Activated naive CD4-positive, alpha-beta T cell treated with anti-CD3 and anti-CD28 coated beads, Interleukin-2, amount 10 ng/mL, durations not matched to agents 7 days and 5 days (primary cell): Measurements from ENCODE around the gene TUBD1.
"Not testable (repeated sequence)": the region's sequence is repeated elsewhere in the genome, so short reads cannot be mapped to it uniquely, and the experiment has no call there.

ENCODE experiments used
- CTCF ChIA-PET: fragments of 350-600 bp; sonication (Branson Sonifier 250); formaldehyde crosslinking; loops from one replicate; lab custom pipeline; 2021; ENCODE audit warnings: antibody characterized with exemption; lab: Charles Lee
- DNase-seq: peaks from one replicate; pipeline ENCODE4 v3.0.0-alpha.2; 2020
- H3K27ac Mint-ChIP-seq: one replicate; pipeline ENCODE4 v1.8.0; 2021; ENCODE audit warnings: mild to moderate bottlenecking, moderate library complexity, mixed read lengths
- H3K27me3 Mint-ChIP-seq: one replicate; pipeline ENCODE4 v1.8.0; 2021; ENCODE audit warnings: mild to moderate bottlenecking, mixed read lengths
- H3K36me3 Mint-ChIP-seq: one replicate; pipeline ENCODE4 v1.8.0; 2021; ENCODE audit warnings: mixed read lengths
- H3K4me1 Mint-ChIP-seq: one replicate; pipeline ENCODE4 v1.8.0; 2021; ENCODE audit warnings: mixed read lengths
- H3K4me3 Mint-ChIP-seq: one replicate; pipeline ENCODE4 v1.8.0; 2021; ENCODE audit warnings: mild to moderate bottlenecking, moderate library complexity, mixed read lengths
- H3K9me3 Mint-ChIP-seq: one replicate; pipeline ENCODE4 v1.8.0; 2021; ENCODE audit warnings: mixed read lengths

The TUBD1 gene

DNA sequence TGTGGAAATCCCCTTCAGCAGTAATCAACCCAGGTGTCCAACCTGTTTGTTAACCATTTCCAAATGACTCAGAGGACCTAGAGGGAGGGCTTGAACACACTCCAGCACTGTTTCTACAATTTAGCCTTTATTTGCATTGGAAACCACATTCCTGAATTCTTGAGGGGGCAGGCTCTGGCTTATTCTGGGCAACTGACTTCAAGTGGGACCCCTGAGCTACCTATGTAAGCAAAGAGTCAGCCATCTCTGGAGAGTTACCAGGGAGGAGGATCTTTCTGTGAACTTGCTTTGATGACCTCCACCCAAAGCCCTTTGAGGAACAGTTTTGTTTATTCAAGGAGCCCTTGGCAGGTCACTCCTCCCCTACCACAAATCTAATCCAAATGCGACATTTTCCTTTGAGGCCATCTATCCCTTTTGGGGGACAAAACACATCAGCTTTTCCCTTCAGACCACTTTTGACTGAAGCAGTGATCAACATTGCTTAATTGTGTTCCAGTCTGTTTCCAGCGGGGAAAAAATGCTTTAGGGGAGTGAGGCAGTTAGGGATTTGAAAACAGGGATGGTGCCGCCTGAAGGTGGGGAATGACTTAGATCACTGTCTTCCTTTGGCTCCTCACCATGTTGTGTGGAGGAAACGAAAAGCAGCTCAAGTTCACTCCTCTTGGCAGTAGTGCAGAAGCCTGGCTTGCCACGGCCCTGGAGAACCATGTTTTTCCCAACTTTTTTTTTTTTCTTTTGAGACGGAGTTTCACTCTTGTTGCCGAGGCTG lies 46.2 kb downstream of the TUBD1 start:
- peak overlapping the region; percentile 3 for H3K4me3 Mint-ChIP-seq
- H3K27ac Mint-ChIP-seq = peak overlapping the region; percentile 78
- peaks cover 18% of the 10 kb centered on the region for H3K36me3 Mint-ChIP-seq
- H3K4me1 Mint-ChIP-seq = peaks cover 80% of the 10 kb centered on the region
- no peak for DNase-seq
- CTCF ChIA-PET = interaction anchor here (1.0 to 10.2 kb wide), 2 partner anchors 62 to 94 kb away, joined by 3 to 81 read pairs; no protein-coding TSS in a partner anchor
- no peaks in the 10 kb centered on the region for H3K27me3 Mint-ChIP-seq
- H3K9me3 Mint-ChIP-seq = no peaks in the 10 kb centered on the region

DNA sequence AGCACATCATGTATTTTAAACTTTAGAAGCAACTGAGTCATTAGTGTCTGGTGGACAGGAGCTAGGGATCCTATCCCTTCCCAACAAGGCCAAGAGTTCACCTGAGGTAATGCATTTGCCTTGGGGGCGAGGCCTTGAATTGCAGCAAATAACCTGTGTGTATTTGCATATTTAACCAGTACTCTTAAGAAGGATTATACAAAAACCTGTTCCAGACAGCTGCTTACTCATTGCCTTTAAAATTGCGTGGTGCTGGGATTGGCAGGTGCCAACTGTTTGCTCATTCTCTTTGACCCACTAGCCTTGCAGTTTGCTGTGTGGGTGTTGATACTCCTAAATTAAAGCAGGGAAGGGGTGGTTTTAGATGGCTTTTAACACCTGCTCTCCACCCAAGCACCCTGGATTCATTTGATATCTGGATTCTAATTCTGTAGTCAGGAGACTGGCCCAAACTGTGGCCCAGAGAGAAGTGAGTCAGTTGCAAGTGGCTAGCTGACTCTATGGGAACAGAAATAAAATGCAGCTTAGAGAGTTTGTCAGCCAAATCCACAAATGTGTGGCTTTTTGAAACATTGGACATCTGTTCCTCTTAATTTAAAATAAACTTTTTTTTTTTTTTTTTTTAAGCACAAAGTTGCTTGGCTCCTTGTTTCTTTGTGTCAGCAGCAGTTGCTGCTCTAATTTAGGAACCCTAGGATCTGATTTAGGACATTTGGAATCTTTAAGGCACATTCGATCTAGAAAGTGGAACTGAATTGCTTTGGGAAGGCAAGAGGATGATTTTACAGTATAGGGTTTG lies 46.9 kb downstream of the TUBD1 start:
- H3K27me3 Mint-ChIP-seq = no peaks in the 10 kb centered on the region
- no peaks in the 10 kb centered on the region for H3K9me3 Mint-ChIP-seq
- CTCF ChIA-PET = interaction anchor here (0.6 to 10.2 kb wide), 3 partner anchors 19 to 93 kb away, joined by 3 to 81 read pairs (median 3); no protein-coding TSS in a partner anchor
- DNase-seq = no peak
- H3K36me3 Mint-ChIP-seq = peaks cover 26% of the 10 kb centered on the region
- H3K4me1 Mint-ChIP-seq = peaks cover 80% of the 10 kb centered on the region
- H3K4me3 Mint-ChIP-seq = peak overlapping the region; percentile 10
- H3K27ac Mint-ChIP-seq = peak overlapping the region; percentile 78

DNA sequence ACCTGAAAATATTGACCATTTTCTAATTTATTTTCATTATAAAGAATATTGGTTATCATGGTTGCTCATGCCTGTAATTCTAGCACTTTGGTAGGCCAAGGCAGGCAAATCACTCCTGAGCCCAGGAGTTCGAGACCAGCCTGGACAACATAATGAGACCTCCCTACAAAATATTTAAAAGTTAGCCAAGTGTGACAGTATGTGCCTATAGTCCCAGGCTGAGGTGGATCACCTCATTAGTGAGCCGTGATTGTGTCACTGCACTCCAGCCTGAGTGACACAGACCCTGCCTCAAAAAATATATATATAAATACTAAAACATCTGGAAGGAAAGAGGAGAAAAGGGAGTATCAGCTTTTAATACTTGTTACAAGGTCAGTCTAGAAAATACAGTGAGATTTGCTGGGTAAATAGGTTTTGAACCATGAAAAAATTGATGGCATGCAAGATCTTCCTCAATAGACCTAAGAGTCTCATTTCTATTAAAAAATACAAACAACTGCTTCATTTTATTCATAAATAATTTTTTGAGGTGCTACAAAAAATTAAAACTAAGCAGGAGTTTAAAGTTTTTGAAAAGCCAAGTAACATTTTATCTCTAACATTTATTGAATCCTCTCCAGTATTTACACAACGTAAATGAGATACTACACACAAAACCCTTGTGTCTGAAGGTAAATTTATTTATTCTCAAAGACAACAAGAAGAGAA lies 47.7 kb downstream of the TUBD1 start:
- Mint-ChIP-seq H3K9me3 (no peaks in the 10 kb centered on the region), H3K4me1 (peaks cover 78% of the 10 kb centered on the region), H3K36me3 (peaks cover 34% of the 10 kb centered on the region), H3K27ac (peak overlapping the region; percentile 78), H3K27me3 (no peaks in the 10 kb centered on the region), H3K4me3 (peak overlapping the region; percentile 10)
- no peak for DNase-seq
- CTCF ChIA-PET = interaction anchor here (0.6 to 10.2 kb wide), 2 partner anchors 37 to 92 kb away, joined by 3 to 81 read pairs; no protein-coding TSS in a partner anchor

DNA sequence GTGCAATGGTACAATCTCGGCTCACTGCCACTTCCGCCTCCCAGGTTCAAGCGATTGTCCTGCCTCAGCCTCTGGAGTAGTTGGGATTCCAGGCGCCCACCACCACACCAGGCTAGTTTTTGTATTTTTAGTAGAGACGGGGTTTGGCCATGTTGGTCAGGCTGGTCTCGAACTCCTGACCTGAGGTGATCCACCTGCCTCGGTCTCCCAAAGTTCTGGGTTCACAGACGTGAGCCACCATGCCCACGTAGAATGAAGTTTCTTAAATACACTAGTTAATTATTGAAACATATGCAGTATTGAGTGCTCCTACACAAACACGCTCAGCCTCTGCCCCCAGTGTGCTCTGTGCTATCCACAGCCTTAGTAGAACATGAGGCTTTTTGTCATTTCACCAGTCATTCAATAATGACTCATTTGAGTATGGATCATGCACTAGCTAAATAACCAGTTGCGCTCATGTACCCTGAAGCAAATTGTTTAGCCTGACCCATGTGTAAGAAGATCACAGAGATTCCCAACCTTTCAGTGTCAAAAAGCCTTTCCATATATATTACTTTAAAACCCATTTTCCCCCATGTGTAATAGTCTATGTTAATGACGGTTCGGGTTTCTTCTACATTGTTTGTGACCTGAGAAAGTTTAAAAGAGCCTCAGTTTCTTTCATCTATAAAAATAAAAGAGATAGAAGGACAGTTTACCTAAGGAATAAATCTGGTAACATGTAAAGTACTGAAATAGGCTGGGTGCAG lies 49.7 kb downstream of the TUBD1 start:
- H3K9me3 Mint-ChIP-seq = no peaks in the 10 kb centered on the region
- DNase-seq = peak; percentile 39
- CTCF ChIA-PET = interaction anchor here (1.0 to 1.8 kb wide), 2 partner anchors 79 to 89 kb away, joined by 4 to 7 read pairs; no protein-coding TSS in a partner anchor
- peaks cover 61% of the 10 kb centered on the region for H3K4me1 Mint-ChIP-seq
- peaks cover 52% of the 10 kb centered on the region for H3K36me3 Mint-ChIP-seq
- peak overlapping the region; percentile 97 for H3K4me3 Mint-ChIP-seq
- H3K27ac Mint-ChIP-seq = peak overlapping the region; percentile 99
- H3K27me3 Mint-ChIP-seq = no peaks in the 10 kb centered on the region

DNA sequence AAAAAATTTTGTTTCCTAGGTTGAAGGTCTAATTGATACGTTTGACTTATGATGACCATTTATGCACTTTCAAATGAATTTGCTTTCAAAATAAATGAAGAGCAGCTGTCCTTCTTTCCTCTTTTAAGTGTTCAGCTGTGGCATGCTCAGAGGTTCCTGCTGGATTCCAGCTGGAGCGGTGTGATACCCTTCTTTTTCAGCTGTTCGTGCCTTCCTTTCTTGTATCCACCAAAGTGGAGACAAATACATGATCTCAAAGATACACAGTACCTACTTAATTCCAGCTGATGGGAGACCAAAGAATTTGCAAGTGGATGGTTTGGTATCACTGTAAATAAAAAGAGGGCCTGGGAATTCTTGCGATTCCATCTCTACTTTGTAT lies 50.9 kb downstream of the TUBD1 start:
- H3K27me3 Mint-ChIP-seq, DNase-seq, H3K9me3 Mint-ChIP-seq: not testable (repeated sequence)
- peaks cover 58% of the 10 kb centered on the region for H3K4me1 Mint-ChIP-seq
- peaks cover 54% of the 10 kb centered on the region for H3K36me3 Mint-ChIP-seq
- H3K27ac Mint-ChIP-seq = peak overlapping the region; percentile 99
- peak overlapping the region; percentile 97 for H3K4me3 Mint-ChIP-seq
- CTCF ChIA-PET = interaction anchor here (1.8 kb wide), 1 partner anchor 88 kb away, joined by 7 read pairs; no protein-coding TSS in a partner anchor

DNA sequence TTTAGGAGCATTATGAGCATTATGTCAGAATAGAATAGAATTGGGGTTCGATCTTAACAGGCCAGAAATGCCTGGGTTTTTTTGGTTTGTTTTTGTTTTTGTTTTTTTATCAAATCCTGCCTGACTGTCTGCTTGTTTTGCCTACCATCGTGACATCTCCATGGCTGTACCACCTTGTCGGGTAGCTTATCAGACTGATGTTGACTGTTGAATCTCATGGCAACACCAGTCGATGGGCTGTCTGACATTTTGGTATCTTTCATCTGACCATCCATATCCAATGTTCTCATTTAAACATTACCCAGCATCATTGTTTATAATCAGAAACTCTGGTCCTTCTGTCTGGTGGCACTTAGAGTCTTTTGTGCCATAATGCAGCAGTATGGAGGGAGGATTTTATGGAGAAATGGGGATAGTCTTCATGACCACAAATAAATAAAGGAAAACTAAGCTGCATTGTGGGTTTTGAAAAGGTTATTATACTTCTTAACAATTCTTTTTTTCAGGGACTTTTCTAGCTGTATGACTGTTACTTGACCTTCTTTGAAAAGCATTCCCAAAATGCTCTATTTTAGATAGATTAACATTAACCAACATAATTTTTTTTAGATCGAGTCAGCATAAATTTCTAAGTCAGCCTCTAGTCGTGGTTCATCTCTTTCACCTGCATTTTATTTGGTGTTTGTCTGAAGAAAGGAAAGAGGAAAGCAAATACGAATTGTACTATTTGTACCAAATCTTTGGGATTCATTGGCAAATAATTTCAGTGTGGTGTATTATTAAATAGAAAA lies 51.5 kb downstream of the TUBD1 start:
- Mint-ChIP-seq H3K36me3 (peaks cover 54% of the 10 kb centered on the region), H3K4me3 (peak overlapping the region; percentile 97), H3K4me1 (peaks cover 57% of the 10 kb centered on the region), H3K27ac (peak overlapping the region; percentile 99)
- CTCF ChIA-PET = interaction anchor here (1.2 to 4.2 kb wide), 4 partner anchors 14 to 87 kb away, joined by 4 to 21 read pairs (median 5); no protein-coding TSS in a partner anchor
- H3K27me3 Mint-ChIP-seq, H3K9me3 Mint-ChIP-seq: not testable (repeated sequence)
- DNase-seq = peak; percentile 44

DNA sequence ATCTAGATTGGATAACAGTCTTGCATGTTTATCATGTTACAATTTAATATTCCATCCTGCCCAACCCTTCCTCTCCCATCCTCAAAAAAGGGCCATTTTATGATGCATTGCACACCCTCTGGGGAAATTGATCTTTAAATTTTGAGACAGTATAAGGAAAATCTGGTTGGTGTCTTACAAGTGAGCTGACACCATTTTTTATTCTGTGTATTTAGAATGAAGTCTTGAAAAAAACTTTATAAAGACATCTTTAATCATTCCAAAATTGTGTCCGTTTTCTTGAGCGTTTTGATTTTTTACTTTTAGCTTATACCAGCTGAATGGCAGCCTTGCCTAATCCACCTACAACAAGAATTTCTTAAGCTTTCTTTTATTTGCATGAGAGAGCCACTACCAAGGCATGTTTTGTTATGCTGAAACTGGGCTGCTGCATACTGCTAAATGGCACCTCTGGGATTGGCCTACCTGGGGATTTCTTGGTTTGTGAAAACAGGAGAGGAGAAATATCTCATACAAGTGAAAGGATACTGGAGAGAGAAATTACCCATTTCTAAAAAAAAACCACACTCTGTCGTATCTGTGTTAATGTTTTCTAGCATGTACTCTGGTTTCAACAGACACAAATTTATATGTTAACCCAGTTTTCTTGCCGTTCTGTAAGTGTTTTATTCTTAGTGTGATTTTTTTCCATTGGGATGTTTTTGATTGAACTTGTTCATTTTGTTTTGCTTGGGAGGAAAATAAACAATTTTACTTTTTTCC lies 52.2 kb downstream of the TUBD1 start:
- H3K4me3 Mint-ChIP-seq = peak overlapping the region; percentile 97
- DNase-seq = no peak
- peaks cover 54% of the 10 kb centered on the region for H3K4me1 Mint-ChIP-seq
- peak overlapping the region; percentile 99 for H3K27ac Mint-ChIP-seq
- H3K9me3 Mint-ChIP-seq = no peaks in the 10 kb centered on the region
- CTCF ChIA-PET = interaction anchor here (1.2 to 4.2 kb wide), 5 partner anchors 14 to 88 kb away, joined by 4 to 21 read pairs (median 5); no protein-coding TSS in a partner anchor
- no peaks in the 10 kb centered on the region for H3K27me3 Mint-ChIP-seq
- peaks cover 55% of the 10 kb centered on the region for H3K36me3 Mint-ChIP-seq

DNA sequence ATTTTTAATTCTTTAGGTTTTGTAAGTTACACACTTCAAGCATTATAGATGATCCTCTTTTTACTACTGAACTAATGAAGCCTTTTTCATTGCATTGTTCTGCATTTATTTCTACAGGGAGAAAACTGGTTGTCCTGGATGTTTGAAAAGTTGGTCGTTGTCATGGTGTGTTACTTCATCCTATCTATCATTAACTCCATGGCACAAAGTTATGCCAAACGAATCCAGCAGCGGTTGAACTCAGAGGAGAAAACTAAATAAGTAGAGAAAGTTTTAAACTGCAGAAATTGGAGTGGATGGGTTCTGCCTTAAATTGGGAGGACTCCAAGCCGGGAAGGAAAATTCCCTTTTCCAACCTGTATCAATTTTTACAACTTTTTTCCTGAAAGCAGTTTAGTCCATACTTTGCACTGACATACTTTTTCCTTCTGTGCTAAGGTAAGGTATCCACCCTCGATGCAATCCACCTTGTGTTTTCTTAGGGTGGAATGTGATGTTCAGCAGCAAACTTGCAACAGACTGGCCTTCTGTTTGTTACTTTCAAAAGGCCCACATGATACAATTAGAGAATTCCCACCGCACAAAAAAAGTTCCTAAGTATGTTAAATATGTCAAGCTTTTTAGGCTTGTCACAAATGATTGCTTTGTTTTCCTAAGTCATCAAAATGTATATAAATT lies 53.0 kb downstream of the TUBD1 start:
- CTCF ChIA-PET = interaction anchor here (1.3 to 4.2 kb wide), 5 partner anchors 11 to 87 kb away, joined by 4 to 21 read pairs (median 6); no protein-coding TSS in a partner anchor
- no peak for DNase-seq
- Mint-ChIP-seq H3K36me3 (peaks cover 55% of the 10 kb centered on the region), H3K4me3 (peak overlapping the region; percentile 97), H3K27ac (peak overlapping the region; percentile 99), H3K4me1 (peaks cover 49% of the 10 kb centered on the region), H3K27me3 (no peaks in the 10 kb centered on the region), H3K9me3 (no peaks in the 10 kb centered on the region)

DNA sequence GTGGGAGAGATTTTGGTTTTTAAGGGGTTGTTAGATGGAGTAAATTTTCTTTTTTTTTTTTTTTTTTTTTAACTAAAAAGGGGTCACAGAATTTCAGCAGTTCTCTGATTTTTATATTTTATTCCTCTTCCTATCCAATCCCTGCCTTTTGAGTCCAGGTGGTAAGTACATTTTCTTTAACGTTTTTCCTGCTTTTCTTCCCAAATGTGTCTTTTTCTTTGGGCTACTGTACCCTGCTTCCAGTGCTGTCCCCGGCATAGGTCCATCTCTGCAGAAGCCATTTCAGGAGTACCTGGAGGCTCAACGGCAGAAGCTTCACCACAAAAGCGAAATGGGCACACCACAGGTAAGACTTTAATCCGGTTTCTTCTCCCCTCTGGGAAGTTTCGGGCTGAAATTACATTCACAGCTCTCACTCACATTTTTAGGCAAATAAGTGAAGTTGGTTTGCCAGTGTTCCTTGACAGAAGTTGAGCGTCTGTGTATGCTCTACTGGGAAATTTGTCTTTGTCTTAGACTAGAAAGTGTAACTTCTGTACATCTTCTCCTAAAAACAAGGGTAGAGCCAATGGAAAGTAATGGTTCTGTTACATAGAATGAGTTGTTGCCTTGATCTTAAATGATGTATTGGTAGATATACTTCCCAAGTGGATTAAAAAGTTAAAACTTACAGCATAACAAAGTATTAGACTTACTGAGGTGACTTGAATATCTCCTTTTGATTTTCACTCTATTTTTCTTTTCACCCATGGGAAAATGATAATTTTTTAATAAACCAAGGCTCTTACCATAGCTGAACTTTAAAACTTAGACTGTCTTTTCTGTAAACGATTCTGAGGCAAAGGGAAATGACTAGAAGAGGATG lies 54.5 kb downstream of the TUBD1 start:
- peaks cover 57% of the 10 kb centered on the region for H3K36me3 Mint-ChIP-seq
- peak overlapping the region; percentile 99 for H3K27ac Mint-ChIP-seq
- no peaks in the 10 kb centered on the region for H3K9me3 Mint-ChIP-seq
- peaks cover 43% of the 10 kb centered on the region for H3K4me1 Mint-ChIP-seq
- H3K27me3 Mint-ChIP-seq = no peaks in the 10 kb centered on the region
- H3K4me3 Mint-ChIP-seq = peak overlapping the region; percentile 97
- CTCF ChIA-PET = interaction anchor here (0.9 to 4.2 kb wide), 6 partner anchors 9 to 86 kb away, joined by 3 to 21 read pairs (median 4); no protein-coding TSS in a partner anchor
- peak; percentile 60 for DNase-seq

DNA sequence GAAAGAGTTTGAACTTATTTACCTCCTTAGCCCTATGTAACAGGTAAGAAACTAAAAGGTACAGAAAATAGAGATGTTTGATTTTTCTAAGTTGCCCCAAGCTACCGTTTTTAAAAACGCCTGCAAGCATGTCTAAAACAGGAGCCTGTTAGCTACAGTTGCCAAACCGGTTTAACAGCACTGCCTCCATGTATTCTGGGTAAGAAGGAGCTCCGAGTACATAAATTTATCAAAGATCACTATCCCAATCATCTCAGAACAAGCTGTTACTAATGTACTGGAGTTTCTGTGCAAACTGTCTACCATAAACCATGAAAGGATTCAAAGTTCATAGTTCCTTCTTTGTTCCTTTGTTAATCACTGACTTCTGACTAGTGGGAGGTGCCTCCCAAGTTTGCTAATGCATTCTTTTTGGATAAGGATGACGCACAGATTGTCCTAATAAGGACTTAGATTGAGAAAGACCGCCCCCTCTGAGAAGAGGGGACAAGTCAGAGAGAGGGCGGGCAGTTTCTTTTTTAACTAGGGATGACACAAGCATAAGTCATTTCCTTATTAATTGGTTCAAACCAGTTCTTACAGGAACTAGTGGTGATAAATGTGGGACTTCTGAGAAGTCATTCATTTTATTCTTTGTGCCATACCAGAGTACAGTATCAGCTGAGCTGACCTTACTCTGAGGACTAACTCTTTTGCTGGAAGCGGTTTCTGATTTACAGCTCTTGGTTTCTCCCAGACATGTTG lies 55.3 kb downstream of the TUBD1 start:
- CTCF ChIA-PET = interaction anchor here (0.8 to 4.2 kb wide), 4 partner anchors 8 to 84 kb away, joined by 4 to 21 read pairs (median 5); no protein-coding TSS in a partner anchor
- peaks cover 42% of the 10 kb centered on the region for H3K4me1 Mint-ChIP-seq
- H3K27me3 Mint-ChIP-seq = no peaks in the 10 kb centered on the region
- H3K4me3 Mint-ChIP-seq = peak overlapping the region; percentile 97
- peaks cover 54% of the 10 kb centered on the region for H3K36me3 Mint-ChIP-seq
- no peaks in the 10 kb centered on the region for H3K9me3 Mint-ChIP-seq
- H3K27ac Mint-ChIP-seq = peak overlapping the region; percentile 99
- DNase-seq = peak; percentile 79
